Measurements from ENCODE around the gene ADAMTS6. TPM values are rescaled to one million over a fixed set of nuclear protein-coding genes. Genes with fewer than 3 reads are reported as not detected.

ADAMTS6 gene
- total RNA-seq, 4 donors from 2014 or later, result 4.9 to 40.0 (median 7.3) TPM

- H3K27me3 ChIP-seq, result no peaks in the 10 kb centered on the region
- H3K36me3 ChIP-seq, result no peaks in the 10 kb centered on the region
- TF ChIP-seq CTCF (IDR thresholded peaks at IDR 0.05), result no peak
- no peak for TF ChIP-seq POLR2A (IDR thresholded peaks at IDR 0.05)
- intact Hi-C loops (cut with DNase I; ENCODE audit: low total_unique reads), result no loop called here
- H3K4me1 ChIP-seq, result no peaks in the 10 kb centered on the region
- no peak overlapping the region for H3K27ac ChIP-seq
- DNase-seq, result no peak
- no peak overlapping the region for H3K4me3 ChIP-seq
- H3K9me3 ChIP-seq, result no peaks in the 10 kb centered on the region
These were observed 226.4 kb downstream of the ADAMTS6 start for GRCh38 chr5:65255294-65255693.

- no peaks in the 10 kb centered on the region for H3K36me3 ChIP-seq
- no peak overlapping the region for H3K4me3 ChIP-seq
- DNase-seq, result no peak
- H3K27me3 ChIP-seq, result no peaks in the 10 kb centered on the region
- TF ChIP-seq POLR2A (IDR thresholded peaks at IDR 0.05), result no peak
- TF ChIP-seq CTCF (IDR thresholded peaks at IDR 0.05), result no peak
- intact Hi-C loops (cut with DNase I; ENCODE audit: low total_unique reads), result no loop called here
- H3K9me3 ChIP-seq, result no peaks in the 10 kb centered on the region
- no peaks in the 10 kb centered on the region for H3K4me1 ChIP-seq
- H3K27ac ChIP-seq, result no peak overlapping the region
These were observed 228.7 kb downstream of the ADAMTS6 start for GRCh38 chr5:65252977-65253376.

DNA sequence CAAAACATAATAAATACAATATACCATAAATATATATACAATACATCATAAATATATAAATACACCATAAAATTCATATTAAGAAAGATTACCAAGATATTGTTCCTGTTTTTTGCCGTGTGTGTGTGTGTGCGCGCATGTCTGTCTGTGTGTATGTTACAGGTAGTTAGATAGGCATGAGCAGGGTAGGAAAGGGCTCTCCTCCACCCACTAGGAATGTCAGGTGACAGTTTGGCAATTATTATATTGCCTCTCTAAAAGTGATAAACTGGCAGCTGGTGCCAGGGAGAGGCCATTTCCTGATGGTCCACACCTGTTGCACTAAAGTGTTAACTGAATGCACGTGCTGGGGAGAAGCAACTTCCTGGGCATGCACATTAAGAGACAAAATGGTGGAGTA lies 232.8 kb downstream of the ADAMTS6 start:
- H3K4me3 ChIP-seq, result no peak overlapping the region
- no peak for TF ChIP-seq CTCF (IDR thresholded peaks at IDR 0.05)
- no peak for TF ChIP-seq POLR2A (IDR thresholded peaks at IDR 0.05)
- intact Hi-C loops (cut with DNase I; ENCODE audit: low total_unique reads), result no loop called here
- no peaks in the 10 kb centered on the region for H3K27me3 ChIP-seq
- no peaks in the 10 kb centered on the region for H3K4me1 ChIP-seq
- H3K36me3 ChIP-seq, result no peaks in the 10 kb centered on the region
- no peaks in the 10 kb centered on the region for H3K9me3 ChIP-seq
- H3K27ac ChIP-seq, result no peak overlapping the region
- DNase-seq, result no peak

DNA sequence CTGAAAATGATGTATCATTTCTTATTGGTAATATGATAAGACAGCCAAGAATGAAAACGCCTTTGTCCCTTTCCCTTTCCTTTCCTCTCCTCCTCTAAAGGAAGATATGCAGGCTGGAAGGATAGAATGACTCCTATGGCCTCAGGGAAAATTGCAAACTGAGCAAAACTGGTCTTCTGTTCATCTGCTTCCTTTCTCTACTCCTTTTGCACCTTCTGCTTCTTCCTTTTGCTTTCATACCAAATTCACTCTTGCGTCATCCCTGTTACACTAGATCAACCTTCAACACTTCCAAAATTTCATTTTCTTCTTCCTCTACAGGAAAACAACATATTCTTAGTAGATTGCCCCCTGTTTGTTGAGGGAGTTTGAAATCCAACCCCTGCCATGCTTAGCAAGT lies 234.1 kb downstream of the ADAMTS6 start:
- Histone ChIP-seq H3K27ac (no peak overlapping the region), H3K36me3 (no peaks in the 10 kb centered on the region), H3K27me3 (no peaks in the 10 kb centered on the region), H3K9me3 (no peaks in the 10 kb centered on the region), H3K4me1 (no peaks in the 10 kb centered on the region), H3K4me3 (no peak overlapping the region)
- no peak for DNase-seq
- TF ChIP-seq POLR2A (IDR thresholded peaks at IDR 0.05) (no peak), CTCF (IDR thresholded peaks at IDR 0.05) (no peak)
- intact Hi-C loops (cut with DNase I; ENCODE audit: low total_unique reads), result no loop called here

DNA sequence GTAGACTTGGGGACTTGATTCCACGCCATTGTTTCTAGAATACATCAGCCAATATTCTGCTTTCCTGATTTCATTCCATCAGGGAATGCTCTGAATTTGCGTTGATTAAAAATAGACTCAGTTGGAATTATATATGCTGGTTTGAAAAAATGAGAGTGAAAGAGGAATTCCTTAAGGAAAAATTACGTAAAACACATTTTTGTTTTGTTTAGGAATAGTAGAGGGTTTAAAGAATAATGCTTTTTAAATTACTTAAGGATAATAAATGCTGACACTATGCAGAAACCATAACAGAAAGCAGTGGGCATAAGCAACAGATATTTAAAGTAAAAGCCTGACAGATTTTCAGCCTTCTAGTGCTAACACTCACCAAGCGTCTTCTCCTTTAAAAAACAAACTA lies 235.0 kb downstream of the ADAMTS6 start:
- Histone ChIP-seq H3K36me3 (no peaks in the 10 kb centered on the region), H3K27ac (no peak overlapping the region), H3K4me3 (no peak overlapping the region), H3K27me3 (no peaks in the 10 kb centered on the region), H3K9me3 (no peaks in the 10 kb centered on the region), H3K4me1 (no peaks in the 10 kb centered on the region)
- no peak for DNase-seq
- intact Hi-C loops (cut with DNase I; ENCODE audit: low total_unique reads), result no loop called here
- TF ChIP-seq POLR2A (IDR thresholded peaks at IDR 0.05), result no peak
- no peak for TF ChIP-seq CTCF (IDR thresholded peaks at IDR 0.05)

Data from uterus (tissue), 4 donors.